Vagina (tissue), 2 donors: ENCODE results near the gene TRIM41. TPM values are rescaled to one million over a fixed set of nuclear protein-coding genes. Genes with fewer than 3 reads are reported as not detected.

Source experiments
- DNase-seq, 2 donors: peaks; one replicate each; pipeline ENCODE4 v3.0.0-alpha.2; 2017; ENCODE audit errors: extremely low spot score in 2 of 2
- H3K27ac ChIP-seq: fragments of 200-600 bp; sonication (generic); one replicate; pipeline ENCODE4 v1.5.1; 2019
- H3K27me3 ChIP-seq: fragments of 200-600 bp; sonication (generic); one replicate; pipeline ENCODE4 v1.5.1; 2019
- H3K36me3 ChIP-seq, 2 donors: fragments of 200-600 bp; sonication (generic); one replicate each; pipeline ENCODE4 v1.5.1; 2017 to 2019
- H3K4me1 ChIP-seq: fragments of 200-600 bp; sonication (generic); one replicate; pipeline ENCODE4 v1.5.1; 2019
- H3K4me3 ChIP-seq, 2 donors: fragments of 200-600 bp; sonication (generic); 1 replicate in 1 of 2; 2 replicates in 1 of 2; pipeline ENCODE4 v1.5.1; 2016 to 2019
- H3K9me3 ChIP-seq: fragments of 200-600 bp; sonication (generic); one replicate; pipeline ENCODE4 v1.5.1; 2019
- CTCF ChIP-seq, 3 experiments: fragments of 450-650 bp in 2 of 3; fragments of 200-600 bp in 1 of 3; sonication (generic) in 1 of 3; IDR thresholded peaks; one replicate each; pipeline ENCODE4 v1.5.1; 2017 to 2019; ENCODE audit warnings: antibody characterized with exemption in 3 of 3, mild to moderate bottlenecking in 2 of 3, moderate library complexity in 2 of 3
- POLR2A ChIP-seq, 2 donors: fragments of 450-650 bp; IDR thresholded peaks; one replicate each; pipeline ENCODE4 v1.6.1; 2017; ENCODE audit warnings: antibody characterized with exemption in 2 of 2, mild to moderate bottlenecking in 2 of 2, moderate library complexity in 2 of 2
- POLR2AphosphoS5 ChIP-seq, 2 donors: sonication (generic); formaldehyde crosslinking; IDR thresholded peaks; one replicate each; pipeline ENCODE4 v1.9.0; 2017; ENCODE audit warnings: antibody characterized with exemption in 2 of 2, mild to moderate bottlenecking in 2 of 2, low read depth in 1 of 2; ENCODE audit not compliant: insufficient read depth in 1 of 2
- intact Hi-C: fragments of 100-400 bp; cut with DNase I; formaldehyde crosslinking; loops from one replicate; pipeline ENCODE4 v1.15.1; 2023
- total RNA-seq: library from RNA; depleted of rRNA; stranded (reverse); fragments of >200 nt; gene quantifications from one replicate; pipeline ENCODE4 v1.2.3, GENCODE V29; 2016

TRIM41 gene
- total RNA-seq, 1 donor from 2014 or later: 7.9 TPM

DNA sequence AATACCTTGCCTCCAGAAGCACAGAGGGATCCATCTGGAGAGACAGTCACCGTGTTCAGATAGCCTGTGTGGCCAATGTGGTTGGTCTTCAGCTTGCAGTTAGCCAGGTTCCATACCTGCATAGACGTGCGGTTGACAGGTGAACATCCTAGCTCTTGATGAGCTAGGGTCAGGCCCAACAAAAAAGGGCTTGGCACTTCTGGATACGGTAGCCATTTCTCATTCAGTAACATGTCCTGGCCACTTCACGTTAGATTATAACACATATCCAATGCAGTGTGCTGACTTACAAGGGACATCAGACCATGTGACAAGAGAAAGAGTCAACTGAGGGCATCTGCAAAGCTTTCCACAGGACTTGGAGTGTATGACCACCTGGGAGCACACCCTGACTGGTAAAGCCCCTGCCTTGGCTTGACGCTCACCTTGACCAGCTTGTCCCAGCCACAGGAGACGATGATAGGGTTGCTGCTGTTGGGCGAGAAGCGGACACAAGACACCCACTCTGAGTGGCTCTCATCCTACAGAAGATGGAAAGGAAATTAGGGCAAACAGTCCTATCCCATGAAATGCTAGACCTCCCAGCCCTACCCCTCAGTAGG lies 16.1 kb downstream of the TRIM41 start:
- no peak overlapping the region for H3K4me3 ChIP-seq
- H3K27me3 ChIP-seq: no peaks in the 10 kb centered on the region
- peaks cover 34% of the 10 kb centered on the region for H3K4me1 ChIP-seq
- no peak for DNase-seq
- TF ChIP-seq CTCF (IDR thresholded peaks at IDR 0.05): no peak
- TF ChIP-seq POLR2A (IDR thresholded peaks at IDR 0.05): no peak
- no peak for TF ChIP-seq POLR2AphosphoS5 (IDR thresholded peaks at IDR 0.05; ENCODE audit: insufficient read depth in 1 of 2, low read depth in 1 of 2)
- intact Hi-C loops: no loop called here
- H3K36me3 ChIP-seq: peaks cover 6 to 80% of the 10 kb centered on the region in 2 donors
- no peak overlapping the region for H3K27ac ChIP-seq
- H3K9me3 ChIP-seq: no peaks in the 10 kb centered on the region

- Histone ChIP-seq H3K9me3 (no peaks in the 10 kb centered on the region), H3K4me1 (peaks cover 53% of the 10 kb centered on the region), H3K36me3 (peaks cover 6 to 58% of the 10 kb centered on the region in 2 donors), H3K27ac (peak overlapping the region; percentile 95), H3K4me3 (peak overlapping the region; percentile 5 to 78), H3K27me3 (no peaks in the 10 kb centered on the region)
- TF ChIP-seq POLR2A (IDR thresholded peaks at IDR 0.05): no peak
- no peak for TF ChIP-seq POLR2AphosphoS5 (IDR thresholded peaks at IDR 0.05; ENCODE audit: insufficient read depth in 1 of 2, low read depth in 1 of 2)
- TF ChIP-seq CTCF (IDR thresholded peaks at IDR 0.05): no peak
- no peak for DNase-seq
- intact Hi-C loops: loop anchor here (10.0 kb wide), 1 partner anchor 407 kb away; no protein-coding TSS in a partner anchor
Measured at GRCh38 chr5:181241393-181241975, 18.4 kb downstream of the TRIM41 start.

- intact Hi-C loops: loop anchor here (10.0 kb wide), 1 partner anchor 407 kb away; no protein-coding TSS in a partner anchor
- no peak for DNase-seq
- H3K27me3 ChIP-seq: no peaks in the 10 kb centered on the region
- TF ChIP-seq POLR2A (IDR thresholded peaks at IDR 0.05) (no peak), POLR2AphosphoS5 (IDR thresholded peaks at IDR 0.05; ENCODE audit: insufficient read depth in 1 of 2, low read depth in 1 of 2) (no peak), CTCF (IDR thresholded peaks at IDR 0.05) (no peak)
- peaks cover 53% of the 10 kb centered on the region for H3K4me1 ChIP-seq
- peaks cover 6 to 52% of the 10 kb centered on the region in 2 donors for H3K36me3 ChIP-seq
- H3K27ac ChIP-seq: peak overlapping the region; percentile 95
- peak overlapping the region; percentile 78 to 83 for H3K4me3 ChIP-seq
- H3K9me3 ChIP-seq: no peaks in the 10 kb centered on the region
Measured at GRCh38 chr5:181242031-181242451, 19.0 kb downstream of the TRIM41 start.

- intact Hi-C loops: loop anchor here (10.0 kb wide), 1 partner anchor 408 kb away; no protein-coding TSS in a partner anchor
- peaks cover 6 to 42% of the 10 kb centered on the region in 2 donors for H3K36me3 ChIP-seq
- H3K4me3 ChIP-seq: peak overlapping the region; percentile 78 to 83
- no peak for DNase-seq
- peak overlapping the region; percentile 95 for H3K27ac ChIP-seq
- no peak for TF ChIP-seq POLR2AphosphoS5 (IDR thresholded peaks at IDR 0.05; ENCODE audit: insufficient read depth in 1 of 2, low read depth in 1 of 2)
- no peak for TF ChIP-seq CTCF (IDR thresholded peaks at IDR 0.05)
- TF ChIP-seq POLR2A (IDR thresholded peaks at IDR 0.05): no peak
- H3K4me1 ChIP-seq: peaks cover 63% of the 10 kb centered on the region
- H3K9me3 ChIP-seq: no peaks in the 10 kb centered on the region
- no peaks in the 10 kb centered on the region for H3K27me3 ChIP-seq
Measured at GRCh38 chr5:181243018-181243563, 20.0 kb downstream of the TRIM41 start.
